Nephron (organoid): ENCODE results near the gene CFAP20DC.
"Not testable (repeated sequence)": the region's sequence is repeated elsewhere in the genome, so short reads cannot be mapped to it uniquely, and the experiment has no call there.

Experiments used
- H3K27ac Mint-ChIP-seq, 3 experiments: 2 replicates each; pipeline ENCODE4 v1.8.0; 2020; ENCODE audit warnings: mixed read lengths in 3 of 3, mild to moderate bottlenecking in 2 of 3, moderate library complexity in 1 of 3
- H3K27me3 Mint-ChIP-seq: 2 replicates; pipeline ENCODE4 v1.8.0; 2021; ENCODE audit warnings: low read depth, mild to moderate bottlenecking, moderate library complexity, mixed read lengths
- H3K36me3 Mint-ChIP-seq: 2 replicates; pipeline ENCODE4 v1.8.0; 2020; ENCODE audit warnings: low read depth, mixed read lengths
- H3K4me1 Mint-ChIP-seq: 2 replicates; pipeline ENCODE4 v1.8.0; 2020; ENCODE audit warnings: mixed read lengths
- H3K4me3 Mint-ChIP-seq, 3 experiments: 2 replicates each; pipeline ENCODE4 v1.8.0; 2020; ENCODE audit warnings: mild to moderate bottlenecking in 3 of 3, mixed read lengths in 3 of 3, moderate library complexity in 2 of 3
- H3K9me3 Mint-ChIP-seq: 2 replicates; pipeline ENCODE4 v1.8.0; 2020; ENCODE audit warnings: mixed read lengths
- CTCF ChIP-seq, 3 experiments: fragments of 200-600 bp; sonication (generic); IDR thresholded peaks; one replicate each; pipeline ENCODE4 v1.5.0; 2021; ENCODE audit warnings: antibody characterized with exemption in 3 of 3; ENCODE audit not compliant: unreplicated experiment in 3 of 3

CFAP20DC gene

GRCh38 chr3:58833491-58833890, 216.3 kb downstream of the CFAP20DC start:
- H3K4me3 Mint-ChIP-seq = no peak overlapping the region
- H3K9me3 Mint-ChIP-seq = no peaks in the 10 kb centered on the region
- TF ChIP-seq CTCF (IDR thresholded peaks at IDR 0.05; ENCODE audit: unreplicated experiment in 3 of 3) = no peak
- H3K27me3 Mint-ChIP-seq = peaks cover 6% of the 10 kb centered on the region
- H3K36me3 Mint-ChIP-seq = no peaks in the 10 kb centered on the region
- H3K4me1 Mint-ChIP-seq = peaks cover 28% of the 10 kb centered on the region
- H3K27ac Mint-ChIP-seq = peak overlapping the region in 1 of 3 experiments; percentile 53

- Mint-ChIP-seq H3K36me3 (no peaks in the 10 kb centered on the region), H3K4me3 (no peak overlapping the region), H3K27ac (peak overlapping the region; percentile 20 to 52 (median 39)), H3K27me3 (peaks cover 3% of the 10 kb centered on the region), H3K4me1 (peaks cover 20% of the 10 kb centered on the region), H3K9me3 (no peaks in the 10 kb centered on the region)
- TF ChIP-seq CTCF (IDR thresholded peaks at IDR 0.05; ENCODE audit: unreplicated experiment in 3 of 3) = no peak
Observed at GRCh38 chr3:58829321-58830000, 220.4 kb downstream of the CFAP20DC start.

GRCh38 chr3:58824777-58825176, 225.0 kb downstream of the CFAP20DC start:
- Mint-ChIP-seq H3K27me3 (no peaks in the 10 kb centered on the region), H3K4me3 (no peak overlapping the region), H3K36me3 (peaks cover 3% of the 10 kb centered on the region), H3K4me1 (peaks cover 16% of the 10 kb centered on the region), H3K9me3 (no peaks in the 10 kb centered on the region), H3K27ac (no peak overlapping the region)
- no peak for TF ChIP-seq CTCF (IDR thresholded peaks at IDR 0.05; ENCODE audit: unreplicated experiment in 3 of 3)

GRCh38 chr3:58824285-58824684, 225.5 kb downstream of the CFAP20DC start:
- H3K27ac Mint-ChIP-seq = peak overlapping the region in 1 of 3 experiments; percentile 21
- H3K4me3 Mint-ChIP-seq = peak overlapping the region in 1 of 3 experiments; percentile 1
- no peaks in the 10 kb centered on the region for H3K27me3 Mint-ChIP-seq
- peak; percentile 63 to 72 (median 67) for TF ChIP-seq CTCF (IDR thresholded peaks at IDR 0.05; ENCODE audit: unreplicated experiment in 3 of 3)
- no peaks in the 10 kb centered on the region for H3K9me3 Mint-ChIP-seq
- peaks cover 13% of the 10 kb centered on the region for H3K4me1 Mint-ChIP-seq
- H3K36me3 Mint-ChIP-seq = peaks cover 3% of the 10 kb centered on the region

- not testable (repeated sequence) for H3K4me3 Mint-ChIP-seq, H3K27ac Mint-ChIP-seq, H3K4me1 Mint-ChIP-seq, H3K27me3 Mint-ChIP-seq
- Mint-ChIP-seq H3K9me3 (peaks cover 33% of the 10 kb centered on the region), H3K36me3 (peaks cover 18% of the 10 kb centered on the region)
Observed at GRCh38 chr3:58806551-58807244, 243.1 kb downstream of the CFAP20DC start.

- H3K9me3 Mint-ChIP-seq = peaks cover 29% of the 10 kb centered on the region
- H3K36me3 Mint-ChIP-seq = peaks cover 17% of the 10 kb centered on the region
- no peak overlapping the region for H3K4me3 Mint-ChIP-seq
- no peaks in the 10 kb centered on the region for H3K4me1 Mint-ChIP-seq
- TF ChIP-seq CTCF (IDR thresholded peaks at IDR 0.05; ENCODE audit: unreplicated experiment in 3 of 3) = no peak
- no peak overlapping the region for H3K27ac Mint-ChIP-seq
- no peaks in the 10 kb centered on the region for H3K27me3 Mint-ChIP-seq
Observed at GRCh38 chr3:58804914-58805313, 244.9 kb downstream of the CFAP20DC start.
